ENCODE measurements around the gene TMEM121.
A peak's percentile ranks its signal among the peaks of the same experiment; 100 is the strongest.

DNA sequence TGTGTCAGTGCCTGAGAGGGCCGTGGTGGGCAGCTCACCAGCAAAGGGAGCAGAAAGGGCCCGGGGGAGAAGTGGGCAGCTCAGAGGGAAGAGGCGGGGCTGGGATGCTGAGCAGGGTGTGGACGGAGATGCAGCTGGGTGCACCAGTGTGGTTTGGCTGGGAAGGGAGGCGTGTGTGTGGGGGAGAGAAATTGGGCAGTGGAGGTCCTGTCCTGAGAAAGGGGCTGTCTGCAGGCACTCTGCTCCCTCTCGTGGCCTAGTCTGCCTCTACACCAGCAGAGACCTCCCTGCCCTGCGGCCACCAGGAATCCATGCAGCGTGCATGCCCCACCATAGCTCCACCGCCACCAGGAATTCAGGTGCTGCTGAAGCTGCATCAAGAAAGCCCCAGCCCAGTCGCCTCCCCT, 6.4 kb downstream of the TMEM121 start:
- TF ChIP-seq, protein P1, sequence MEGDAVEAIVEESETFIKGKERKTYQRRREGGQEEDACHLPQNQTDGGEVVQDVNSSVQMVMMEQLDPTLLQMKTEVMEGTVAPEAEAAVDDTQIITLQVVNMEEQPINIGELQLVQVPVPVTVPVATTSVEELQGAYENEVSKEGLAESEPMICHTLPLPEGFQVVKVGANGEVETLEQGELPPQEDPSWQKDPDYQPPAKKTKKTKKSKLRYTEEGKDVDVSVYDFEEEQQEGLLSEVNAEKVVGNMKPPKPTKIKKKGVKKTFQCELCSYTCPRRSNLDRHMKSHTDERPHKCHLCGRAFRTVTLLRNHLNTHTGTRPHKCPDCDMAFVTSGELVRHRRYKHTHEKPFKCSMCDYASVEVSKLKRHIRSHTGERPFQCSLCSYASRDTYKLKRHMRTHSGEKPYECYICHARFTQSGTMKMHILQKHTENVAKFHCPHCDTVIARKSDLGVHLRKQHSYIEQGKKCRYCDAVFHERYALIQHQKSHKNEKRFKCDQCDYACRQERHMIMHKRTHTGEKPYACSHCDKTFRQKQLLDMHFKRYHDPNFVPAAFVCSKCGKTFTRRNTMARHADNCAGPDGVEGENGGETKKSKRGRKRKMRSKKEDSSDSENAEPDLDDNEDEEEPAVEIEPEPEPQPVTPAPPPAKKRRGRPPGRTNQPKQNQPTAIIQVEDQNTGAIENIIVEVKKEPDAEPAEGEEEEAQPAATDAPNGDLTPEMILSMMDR (IDR thresholded peaks at IDR 0.05): peak in 6 of 12 donors; percentile 9 to 36 (median 27)
- no peak for TF ChIP-seq POLR2A (IDR thresholded peaks at IDR 0.05)

All from heart left ventricle (tissue), 13 donors.